Measurements from ENCODE around the gene MAP3K12. TPM values are rescaled to one million over a fixed set of nuclear protein-coding genes. Genes with fewer than 3 reads are reported as not detected.
A peak's percentile ranks its signal among the peaks of the same experiment; 100 is the strongest.

Gene MAP3K12
- total RNA-seq, 2 experiments from 2014 or later: 7.2 to 13.4 TPM

GRCh38 chr12:53498235-53498630 lies 1.0 kb downstream of the MAP3K12 start:
- intact Hi-C loops (cut with micrococcal nuclease; ENCODE audit: unreplicated experiment): no loop called here
- TF ChIP-seq EZH2phosphoT487 (IDR thresholded peaks at IDR 0.05; ENCODE audit: borderline replicate concordance, low read depth, low read length): no peak
- TF ChIP-seq CTCF (conservative IDR thresholded peaks at IDR 0.05; ENCODE audit: low read length): no peak
- Histone ChIP-seq H3K4me2 (ENCODE audit: low read length) (peak overlapping the region; percentile 93), H3K9me2 (ENCODE audit: insufficient read depth, low read length) (no peaks in the 10 kb centered on the region), H3K9me3 (ENCODE audit: low read length) (no peaks in the 10 kb centered on the region), H3K4me3 (ENCODE audit: low read depth, low read length, poor library complexity, severe bottlenecking) (peak overlapping the region; percentile 77), H2AFZ (ENCODE audit: low read length) (no peak overlapping the region), H3K4me1 (ENCODE audit: insufficient read depth, low read length, poor library complexity, severe bottlenecking) (peaks cover 59% of the 10 kb centered on the region), H3K79me2 (ENCODE audit: insufficient read depth, low read depth, low read length) (peaks cover 23% of the 10 kb centered on the region), H3K36me3 (ENCODE audit: insufficient read depth, low read length) (no peaks in the 10 kb centered on the region), H4K20me1 (ENCODE audit: insufficient read depth, low read length) (no peaks in the 10 kb centered on the region), H3K27ac (ENCODE audit: low read depth, low read length, poor library complexity, severe bottlenecking) (peak overlapping the region; percentile 77)
- CTCF ChIA-PET (ENCODE audit: unreplicated experiment): interaction anchor here (0.6 to 1.1 kb wide), 2 partner anchors 85 to 146 kb away, joined by 3 to 4 read pairs; no protein-coding TSS in a partner anchor
- POLR2A ChIA-PET: interaction anchor here (0.8 to 1.5 kb wide), 2 partner anchors 11 to 17 kb away, joined by 3 to 7 read pairs; no protein-coding TSS in a partner anchor
- no peak for DNase-seq (ENCODE audit: low spot score)
- no TSS peak for BruUV-seq (replicated peaks)

DNA sequence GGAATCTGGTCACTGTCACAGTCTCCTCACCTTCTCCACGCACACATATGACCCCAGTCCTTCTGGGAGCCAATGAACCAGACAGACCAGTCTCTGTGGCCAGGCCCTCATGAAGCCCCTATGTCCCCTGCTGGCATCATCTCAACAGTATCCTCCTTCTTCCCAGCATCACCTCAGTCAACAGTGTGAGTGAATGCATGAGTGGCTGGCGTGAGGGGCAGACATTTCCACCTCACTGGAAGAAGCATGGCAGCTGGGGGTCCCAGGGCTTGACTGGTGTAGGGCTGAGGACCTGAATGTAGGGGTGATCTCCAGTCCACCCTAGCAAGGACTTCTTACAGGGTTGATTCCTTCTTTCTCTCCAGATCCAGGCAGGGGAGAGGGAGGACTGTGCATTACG lies 1.8 kb downstream of the MAP3K12 start:
- no peaks in the 10 kb centered on the region for H3K9me3 ChIP-seq (ENCODE audit: low read length)
- intact Hi-C loops (cut with micrococcal nuclease; ENCODE audit: unreplicated experiment): no loop called here
- ChIA-PET POLR2A (interaction anchor here (0.8 to 1.5 kb wide), 3 partner anchors 12 to 19 kb away, joined by 3 to 7 read pairs (median 3); no protein-coding TSS in a partner anchor), CTCF (ENCODE audit: unreplicated experiment) (interaction anchor here (0.6 to 1.1 kb wide), 2 partner anchors 84 to 145 kb away, joined by 3 to 4 read pairs; no protein-coding TSS in a partner anchor)
- H3K27ac ChIP-seq (ENCODE audit: low read depth, low read length, poor library complexity, severe bottlenecking): no peak overlapping the region
- peaks cover 60% of the 10 kb centered on the region for H3K4me1 ChIP-seq (ENCODE audit: insufficient read depth, low read length, poor library complexity, severe bottlenecking)
- DNase-seq (ENCODE audit: low spot score): no peak
- H2AFZ ChIP-seq (ENCODE audit: low read length): no peak overlapping the region
- H3K9me2 ChIP-seq (ENCODE audit: insufficient read depth, low read length): no peaks in the 10 kb centered on the region
- no peaks in the 10 kb centered on the region for H4K20me1 ChIP-seq (ENCODE audit: insufficient read depth, low read length)
- H3K79me2 ChIP-seq (ENCODE audit: insufficient read depth, low read depth, low read length): peaks cover 19% of the 10 kb centered on the region
- peak overlapping the region; percentile 93 for H3K4me2 ChIP-seq (ENCODE audit: low read length)
- no peaks in the 10 kb centered on the region for H3K36me3 ChIP-seq (ENCODE audit: insufficient read depth, low read length)
- BruUV-seq (replicated peaks): no TSS peak
- H3K4me3 ChIP-seq (ENCODE audit: low read depth, low read length, poor library complexity, severe bottlenecking): no peak overlapping the region
- TF ChIP-seq EZH2phosphoT487 (IDR thresholded peaks at IDR 0.05; ENCODE audit: borderline replicate concordance, low read depth, low read length) (no peak), CTCF (conservative IDR thresholded peaks at IDR 0.05; ENCODE audit: low read length) (no peak)

DNA sequence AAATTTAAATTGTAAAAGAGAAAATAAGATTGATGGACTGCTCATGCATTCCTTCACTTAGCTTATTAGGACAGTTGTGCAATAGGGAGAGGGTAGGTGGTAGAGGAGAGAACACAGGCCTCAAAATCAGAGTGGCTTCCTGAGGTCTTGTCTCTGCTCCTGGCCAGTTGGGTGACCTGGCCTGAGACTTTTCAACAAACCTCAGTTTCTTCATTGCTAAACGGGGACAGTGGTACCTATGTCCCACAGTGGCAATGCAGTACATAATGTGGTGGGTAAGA lies 2.6 kb downstream of the MAP3K12 start:
- no TSS peak for BruUV-seq (replicated peaks)
- ChIA-PET POLR2A (interaction anchor here (1.0 kb wide), 1 partner anchor 20 kb away, joined by 3 read pairs; no protein-coding TSS in a partner anchor), CTCF (ENCODE audit: unreplicated experiment) (no interaction called here)
- Histone ChIP-seq H3K4me1 (ENCODE audit: insufficient read depth, low read length, poor library complexity, severe bottlenecking) (peaks cover 57% of the 10 kb centered on the region), H4K20me1 (ENCODE audit: insufficient read depth, low read length) (no peaks in the 10 kb centered on the region), H3K4me2 (ENCODE audit: low read length) (0 out of 2 replicates have a peak overlapping the region, but pooled peaks have one; percentile 93), H3K9me2 (ENCODE audit: insufficient read depth, low read length) (no peaks in the 10 kb centered on the region), H3K4me3 (ENCODE audit: low read depth, low read length, poor library complexity, severe bottlenecking) (no peak overlapping the region), H2AFZ (ENCODE audit: low read length) (no peak overlapping the region), H3K36me3 (ENCODE audit: insufficient read depth, low read length) (no peaks in the 10 kb centered on the region), H3K27ac (ENCODE audit: low read depth, low read length, poor library complexity, severe bottlenecking) (no peak overlapping the region), H3K79me2 (ENCODE audit: insufficient read depth, low read depth, low read length) (peaks cover 12% of the 10 kb centered on the region; the same call in 1 of the 2 replicates), H3K9me3 (ENCODE audit: low read length) (no peaks in the 10 kb centered on the region)
- no peak for DNase-seq (ENCODE audit: low spot score)
- intact Hi-C loops (cut with micrococcal nuclease; ENCODE audit: unreplicated experiment): no loop called here
- no peak for TF ChIP-seq EZH2phosphoT487 (IDR thresholded peaks at IDR 0.05; ENCODE audit: borderline replicate concordance, low read depth, low read length)
- TF ChIP-seq CTCF (conservative IDR thresholded peaks at IDR 0.05; ENCODE audit: low read length): no peak
